GM06990 (cell line): ENCODE data around the gene ZMAT2.
A peak's percentile ranks its signal among the peaks of the same experiment; 100 is the strongest.
"Not testable (repeated sequence)": the region's sequence is repeated elsewhere in the genome, so short reads cannot be mapped to it uniquely, and the experiment has no call there.

Source experiments
- DNase-seq: peaks from one replicate; pipeline ENCODE4 v3.0.0-alpha.2; 2011; ENCODE audit not compliant: insufficient read length; ENCODE audit errors: extremely low read depth
- H3K27me3 ChIP-seq: replicated peaks from 2 replicates; pipeline ENCODE4 v1.6.0; 2011; ENCODE audit warnings: low read length; ENCODE audit not compliant: control insufficient read depth, insufficient read depth
- H3K36me3 ChIP-seq: 2 replicates; pipeline ENCODE4 v1.5.1; 2011; ENCODE audit warnings: low read length; ENCODE audit not compliant: control insufficient read depth, insufficient read depth
- H3K4me3 ChIP-seq: replicated peaks from 2 replicates; pipeline ENCODE4 v1.5.1; 2011; ENCODE audit warnings: low read depth, mild to moderate bottlenecking, control low read depth, low read length
- CTCF ChIP-seq: IDR thresholded peaks from 2 replicates; pipeline ENCODE4 v1.5.1; 2011; ENCODE audit warnings: low read length, control low read depth, mild to moderate bottlenecking, inconsistent platforms; ENCODE audit not compliant: insufficient read depth, poor library complexity, severe bottlenecking

The ZMAT2 gene

GRCh38 chr5:140696891-140697492 lies 3.3 kb upstream of the ZMAT2 start:
- no peak for DNase-seq
- TF ChIP-seq CTCF: no peak
- Histone ChIP-seq H3K4me3 (no peak overlapping the region), H3K36me3 (peaks cover 36% of the 10 kb centered on the region), H3K27me3 (no peaks in the 10 kb centered on the region)

DNA sequence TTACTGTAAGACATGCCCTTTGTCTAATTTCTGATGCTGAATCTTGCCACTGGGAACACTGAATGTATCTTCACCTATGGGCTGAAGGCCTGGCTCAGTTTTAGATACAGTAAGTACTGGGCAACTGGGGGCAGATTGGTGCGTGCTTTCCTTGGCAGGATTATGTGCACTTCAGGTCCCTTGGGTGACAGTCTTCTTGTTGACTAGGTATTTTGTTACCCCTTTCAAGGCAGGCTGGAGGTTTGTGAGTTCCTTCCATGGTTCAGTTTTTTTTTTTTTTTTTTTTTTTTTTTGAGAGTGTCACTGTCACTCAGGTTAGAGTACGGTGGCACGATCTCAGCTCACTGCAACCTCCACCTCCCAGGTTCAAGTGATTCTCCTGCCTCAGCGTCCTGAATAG lies 7.6 kb downstream of the ZMAT2 start:
- no peaks in the 10 kb centered on the region for H3K27me3 ChIP-seq
- H3K4me3 ChIP-seq: no peak overlapping the region
- no peak for DNase-seq
- peaks cover 11% of the 10 kb centered on the region for H3K36me3 ChIP-seq
- TF ChIP-seq CTCF: no peak

DNA sequence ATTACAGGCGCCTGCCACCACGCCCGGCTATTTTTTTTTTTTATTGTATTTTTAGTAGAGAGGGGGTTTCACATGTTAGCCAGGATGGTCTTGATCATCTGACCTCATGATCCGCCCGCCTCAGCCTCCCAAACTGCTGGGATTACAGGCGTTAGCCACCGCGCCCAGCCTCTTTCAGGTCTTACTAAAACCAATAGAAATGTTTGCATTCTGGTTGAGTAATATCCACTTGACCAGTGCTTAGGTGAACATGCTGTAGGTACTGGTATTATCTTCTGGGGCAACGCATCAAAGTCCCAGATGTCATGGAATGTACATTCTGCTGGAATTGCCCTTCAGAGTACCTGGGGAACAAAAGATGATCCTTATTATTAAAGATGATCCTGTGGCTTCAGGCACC lies 8.5 kb downstream of the ZMAT2 start:
- DNase-seq, H3K36me3 ChIP-seq, H3K27me3 ChIP-seq, H3K4me3 ChIP-seq: not testable (repeated sequence)

DNA sequence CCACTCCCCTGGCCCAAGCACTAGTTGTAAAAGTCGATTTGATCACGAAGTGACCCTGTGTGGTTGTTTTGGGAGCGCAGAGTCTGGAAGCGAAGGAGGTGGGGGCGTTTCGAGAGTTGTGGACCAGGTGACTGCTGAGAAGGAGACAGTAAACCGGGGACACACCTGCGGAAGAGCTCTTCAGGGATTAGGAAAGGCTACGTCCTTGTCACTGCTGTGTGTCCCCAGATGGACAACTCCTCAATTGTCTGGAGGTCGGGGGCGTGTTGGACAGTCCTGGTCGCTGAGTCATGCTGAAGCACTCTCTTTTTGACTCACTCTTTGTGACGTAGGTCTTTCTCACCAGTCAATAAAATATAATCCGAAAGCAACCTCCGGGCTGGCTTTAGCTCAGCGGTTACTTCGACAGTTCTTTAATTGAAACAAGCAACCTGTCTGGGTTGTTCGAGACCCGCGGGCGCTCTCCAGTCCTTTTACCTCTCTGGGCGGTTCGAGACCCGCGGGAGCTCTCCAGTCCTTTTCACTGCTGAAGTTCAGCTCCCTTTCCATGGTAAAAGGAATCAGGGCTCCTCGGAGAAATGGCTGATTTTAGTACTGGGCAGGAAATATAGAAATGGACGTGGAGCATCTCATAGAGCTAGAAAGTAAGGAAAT lies 10.8 kb downstream of the ZMAT2 start:
- DNase-seq: peak; percentile 89
- Histone ChIP-seq H3K27me3 (no peaks in the 10 kb centered on the region), H3K36me3 (peaks cover 1% of the 10 kb centered on the region; the same call in 1 of the 2 replicates), H3K4me3 (peak overlapping the region; percentile 67)
- no peak for TF ChIP-seq CTCF

DNA sequence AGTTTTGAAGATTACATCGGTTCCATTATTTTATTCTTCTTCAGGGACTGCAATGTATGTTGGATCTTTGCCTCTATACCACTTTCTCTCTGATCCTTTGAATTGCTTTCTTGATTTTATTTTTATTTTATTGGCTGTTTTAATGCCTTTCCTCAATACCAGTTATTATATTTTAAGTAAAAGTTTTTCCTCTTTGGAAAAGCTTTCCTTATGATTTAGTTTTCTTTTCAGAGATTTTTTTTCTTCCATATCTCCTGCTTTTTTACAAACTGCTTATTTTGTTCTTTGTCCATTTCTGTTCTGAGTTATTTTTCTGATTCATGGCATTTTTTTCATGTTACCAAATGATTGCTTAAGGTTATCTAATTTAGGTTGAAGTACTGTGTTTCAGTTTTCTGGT lies 11.5 kb downstream of the ZMAT2 start:
- TF ChIP-seq CTCF: no peak
- H3K36me3 ChIP-seq: no peaks in the 10 kb centered on the region; the same call in 1 of the 2 replicates
- H3K4me3 ChIP-seq: no peak overlapping the region
- no peaks in the 10 kb centered on the region for H3K27me3 ChIP-seq
- DNase-seq: no peak

- H3K36me3 ChIP-seq: no peaks in the 10 kb centered on the region
- no peak overlapping the region for H3K4me3 ChIP-seq
- H3K27me3 ChIP-seq: no peaks in the 10 kb centered on the region
- DNase-seq: no peak
- TF ChIP-seq CTCF: no peak
These were observed 13.4 kb downstream of the ZMAT2 start for GRCh38 chr5:140713562-140714094.

DNA sequence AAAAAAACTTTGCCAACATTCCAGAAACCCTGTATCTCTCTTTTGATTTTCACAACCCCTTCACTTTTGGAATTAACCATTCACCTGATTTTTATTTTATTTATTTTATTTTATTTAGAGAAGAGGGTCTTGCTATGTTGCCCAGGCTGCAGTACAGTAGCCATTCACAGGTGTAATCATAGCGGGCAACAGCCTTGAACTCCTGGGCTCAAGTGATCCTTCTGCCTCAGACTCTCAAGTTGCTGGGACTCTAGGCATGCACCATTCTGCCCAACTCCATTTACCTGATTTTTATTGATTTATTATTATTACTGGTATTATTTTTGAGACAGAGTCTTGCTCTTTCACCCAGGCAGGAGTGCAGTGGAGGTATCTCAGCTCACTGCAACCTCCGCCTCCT lies 16.0 kb downstream of the ZMAT2 start:
- H3K4me3 ChIP-seq, H3K36me3 ChIP-seq, DNase-seq, H3K27me3 ChIP-seq: not testable (repeated sequence)
